ENCODE data around the gene CX3CL1. TPM values are rescaled to one million over a fixed set of nuclear protein-coding genes. Genes with fewer than 3 reads are reported as not detected.

Gene CX3CL1
- total and polyA plus RNA-seq, 12 donors, result 1.9 to 14.1 (median 6.5) TPM

GRCh38 chr16:57384248-57385070 is 12.2 kb downstream of the CX3CL1 start:
- Histone ChIP-seq H3K27ac (no peak overlapping the region), H3K9me3 (replicated peaks in 1 of 3) (no peaks in the 10 kb centered on the region), H3K4me1 (replicated peaks in 1 of 2) (peaks cover 0 to 3% of the 10 kb centered on the region in 2 donors), H3K4me3 (no peak overlapping the region), H3K36me3 (replicated peaks in 1 of 2) (no peaks in the 10 kb centered on the region), H3K27me3 (no peaks in the 10 kb centered on the region)
- intact Hi-C loops (cut with DNase I), result no loop called here
- TF ChIP-seq CTCF (IDR thresholded peaks at IDR 0.05) (no peak), POLR2A (IDR thresholded peaks at IDR 0.05) (no peak)
- DNase-seq, result peak in 1 of 7 donors; percentile 17
- 60 to 68% (median 67%) methylated on average over 6 to 11 of the region's 11 CpGs for WGBS, 4 donors

GRCh38 chr16:57385083-57385482 is 12.8 kb downstream of the CX3CL1 start:
- peaks cover 0 to 3% of the 10 kb centered on the region in 2 donors for H3K4me1 ChIP-seq (replicated peaks in 1 of 2)
- no peak overlapping the region for H3K4me3 ChIP-seq
- intact Hi-C loops (cut with DNase I), result no loop called here
- H3K27ac ChIP-seq, result no peak overlapping the region
- WGBS, 4 donors, result 77 to 89% (median 88%) methylated on average over 2 to 5 of the region's 5 CpGs
- DNase-seq, result no peak
- H3K9me3 ChIP-seq (replicated peaks in 1 of 3), result no peaks in the 10 kb centered on the region
- no peaks in the 10 kb centered on the region for H3K36me3 ChIP-seq (replicated peaks in 1 of 2)
- TF ChIP-seq POLR2A (IDR thresholded peaks at IDR 0.05) (no peak), CTCF (IDR thresholded peaks at IDR 0.05) (no peak)
- H3K27me3 ChIP-seq, result no peaks in the 10 kb centered on the region

GRCh38 chr16:57386381-57386951 is 14.2 kb downstream of the CX3CL1 start:
- Histone ChIP-seq H3K9me3 (replicated peaks in 1 of 3) (no peaks in the 10 kb centered on the region), H3K4me1 (replicated peaks in 1 of 2) (peaks cover 0 to 3% of the 10 kb centered on the region in 2 donors), H3K36me3 (replicated peaks in 1 of 2) (no peaks in the 10 kb centered on the region), H3K27ac (no peak overlapping the region), H3K27me3 (no peaks in the 10 kb centered on the region), H3K4me3 (no peak overlapping the region)
- no peak for DNase-seq
- WGBS, 4 donors, result 60 to 79% (median 75%) methylated on average over 5 of the region's 5 CpGs
- no peak for TF ChIP-seq POLR2A (IDR thresholded peaks at IDR 0.05)
- TF ChIP-seq CTCF (IDR thresholded peaks at IDR 0.05), result no peak
- intact Hi-C loops (cut with DNase I), result no loop called here

GRCh38 chr16:57387598-57388354 is 15.5 kb downstream of the CX3CL1 start:
- TF ChIP-seq POLR2A (IDR thresholded peaks at IDR 0.05) (no peak), CTCF (IDR thresholded peaks at IDR 0.05) (no peak)

More at GRCh38 chr16:57387598-57388354, 15.5 kb downstream of the CX3CL1 start:
- no peak for DNase-seq
- Histone ChIP-seq H3K9me3 (replicated peaks in 1 of 3) (no peaks in the 10 kb centered on the region), H3K4me3 (no peak overlapping the region), H3K27me3 (no peaks in the 10 kb centered on the region), H3K27ac (no peak overlapping the region), H3K4me1 (replicated peaks in 1 of 2) (peaks cover 0 to 3% of the 10 kb centered on the region in 2 donors), H3K36me3 (replicated peaks in 1 of 2) (no peaks in the 10 kb centered on the region)
- 78 to 91% (median 85%) methylated on average over 3 of the region's 3 CpGs for WGBS, 4 donors
- intact Hi-C loops (cut with DNase I), result no loop called here
